ENCODE results near the gene QRFPR. TPM values are rescaled to one million over a fixed set of nuclear protein-coding genes. Genes with fewer than 3 reads are reported as not detected.
"Not testable (repeated sequence)": the region's sequence is repeated elsewhere in the genome, so short reads cannot be mapped to it uniquely, and the experiment has no call there.

The QRFPR gene
- total RNA-seq: 0.52 TPM

DNA sequence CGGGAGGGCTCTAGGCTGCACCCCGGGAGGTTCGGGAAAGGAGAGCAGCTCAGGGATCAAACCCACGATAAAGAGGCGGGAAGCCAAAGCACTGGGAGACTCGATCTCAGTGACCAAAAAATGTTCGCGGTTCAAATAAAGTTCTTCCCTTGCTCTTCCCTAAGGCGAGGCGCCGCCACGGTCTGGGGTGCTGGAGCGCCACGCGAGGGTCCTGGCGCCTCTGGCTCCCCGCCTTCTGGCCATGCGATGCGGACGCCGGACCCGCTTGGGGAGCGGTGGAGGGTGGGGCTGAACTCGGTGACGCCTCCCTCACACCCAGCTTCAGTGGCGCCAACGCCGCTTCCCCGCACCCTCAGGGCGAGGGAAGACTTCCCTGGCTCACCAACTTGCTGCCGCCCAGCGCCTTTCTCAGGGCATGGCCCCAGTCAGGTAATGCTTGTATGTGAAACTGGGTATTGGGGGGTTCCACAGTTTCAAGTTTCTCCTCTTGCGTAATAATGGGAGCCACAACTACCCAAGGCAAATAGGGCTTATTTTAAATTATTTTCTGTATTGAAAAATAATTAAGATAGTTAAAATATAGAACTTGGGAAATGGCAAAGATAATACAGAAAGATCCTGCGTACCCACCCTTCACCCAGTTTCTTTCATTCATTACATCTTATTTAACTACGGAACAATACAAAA lies at the start of gene QRFPR:
QRFPR (minus strand) TSS at position 243 of the 687 bp plus-strand sequence. CDS start 371 bp downstream, outside the sequence.
- H3K4me3 ChIP-seq (ENCODE audit: low read length in 3 of 3): peak within 1 kb of the TSS in 2 of 3 donors; percentile 10 to 27

GRCh38 chr4:121428721-121429120 lies 47.9 kb upstream of the QRFPR start:
- Histone ChIP-seq H3K27ac (ENCODE audit: low read depth, low read length) (no peak overlapping the region), H3K4me1 (ENCODE audit: control insufficient read depth in 3 of 3, insufficient read depth in 3 of 3, low read length in 3 of 3) (no peaks in the 10 kb centered on the region), H3K9ac (ENCODE audit: low read depth in 1 of 3, low read length in 3 of 3) (no peak overlapping the region), H3K36me3 (ENCODE audit: control insufficient read depth in 3 of 3, insufficient read depth in 3 of 3, low read length in 3 of 3) (no peaks in the 10 kb centered on the region), H3K4me3 (ENCODE audit: low read length in 3 of 3) (no peak overlapping the region), H3K9me3 (ENCODE audit: control insufficient read depth in 3 of 3, low read length in 3 of 3) (no peaks in the 10 kb centered on the region), H3K27me3 (ENCODE audit: control insufficient read depth in 3 of 3, insufficient read depth in 3 of 3, low read length in 3 of 3) (no peaks in the 10 kb centered on the region)

More for the DNA sequence above, at the start of gene QRFPR:
- no peak within 1 kb of the TSS for H3K9ac ChIP-seq (ENCODE audit: low read depth in 1 of 3, low read length in 3 of 3)
- peaks cover 0 to 2% (median 0%) of the 10 kb centered on the region in 3 donors for H3K4me1 ChIP-seq (ENCODE audit: control insufficient read depth in 3 of 3, insufficient read depth in 3 of 3, low read length in 3 of 3)
- H3K9me3 ChIP-seq (ENCODE audit: control insufficient read depth in 3 of 3, low read length in 3 of 3): no peaks in the 10 kb centered on the region
- H3K36me3 ChIP-seq (ENCODE audit: control insufficient read depth in 3 of 3, insufficient read depth in 3 of 3, low read length in 3 of 3): no peaks in the 10 kb centered on the region
- H3K27ac ChIP-seq (ENCODE audit: low read depth, low read length): no peak within 1 kb of the TSS
- peaks cover 10 to 18% (median 14%) of the 10 kb centered on the region in 3 donors for H3K27me3 ChIP-seq (ENCODE audit: control insufficient read depth in 3 of 3, insufficient read depth in 3 of 3, low read length in 3 of 3)

DNA sequence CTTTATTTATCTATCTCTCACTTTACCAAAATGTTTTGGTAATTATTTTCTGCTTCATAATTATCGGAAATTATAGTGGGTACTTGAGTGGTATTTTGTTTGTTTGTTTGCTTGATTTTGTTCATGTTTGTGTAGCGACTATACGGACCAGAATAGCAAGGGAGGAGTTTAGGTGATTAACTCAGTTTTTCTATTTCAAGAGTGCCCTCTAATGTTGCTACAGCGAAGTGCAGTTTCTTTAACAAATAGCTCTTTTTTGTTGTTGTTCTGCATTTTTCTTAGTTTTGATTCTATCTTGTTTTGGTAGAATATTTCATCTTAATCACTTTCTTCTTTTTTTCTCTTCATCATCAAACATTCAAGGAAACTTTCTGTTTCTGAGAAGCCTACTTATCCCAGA lies 40.8 kb upstream of the QRFPR start:
- Histone ChIP-seq H3K36me3 (ENCODE audit: control insufficient read depth in 3 of 3, insufficient read depth in 3 of 3, low read length in 3 of 3) (no peaks in the 10 kb centered on the region), H3K27ac (ENCODE audit: low read depth, low read length) (no peak overlapping the region), H3K4me1 (ENCODE audit: control insufficient read depth in 3 of 3, insufficient read depth in 3 of 3, low read length in 3 of 3) (no peaks in the 10 kb centered on the region), H3K9me3 (ENCODE audit: control insufficient read depth in 3 of 3, low read length in 3 of 3) (no peaks in the 10 kb centered on the region), H3K27me3 (ENCODE audit: control insufficient read depth in 3 of 3, insufficient read depth in 3 of 3, low read length in 3 of 3) (no peaks in the 10 kb centered on the region), H3K9ac (ENCODE audit: low read depth in 1 of 3, low read length in 3 of 3) (no peak overlapping the region), H3K4me3 (ENCODE audit: low read length in 3 of 3) (no peak overlapping the region)

DNA sequence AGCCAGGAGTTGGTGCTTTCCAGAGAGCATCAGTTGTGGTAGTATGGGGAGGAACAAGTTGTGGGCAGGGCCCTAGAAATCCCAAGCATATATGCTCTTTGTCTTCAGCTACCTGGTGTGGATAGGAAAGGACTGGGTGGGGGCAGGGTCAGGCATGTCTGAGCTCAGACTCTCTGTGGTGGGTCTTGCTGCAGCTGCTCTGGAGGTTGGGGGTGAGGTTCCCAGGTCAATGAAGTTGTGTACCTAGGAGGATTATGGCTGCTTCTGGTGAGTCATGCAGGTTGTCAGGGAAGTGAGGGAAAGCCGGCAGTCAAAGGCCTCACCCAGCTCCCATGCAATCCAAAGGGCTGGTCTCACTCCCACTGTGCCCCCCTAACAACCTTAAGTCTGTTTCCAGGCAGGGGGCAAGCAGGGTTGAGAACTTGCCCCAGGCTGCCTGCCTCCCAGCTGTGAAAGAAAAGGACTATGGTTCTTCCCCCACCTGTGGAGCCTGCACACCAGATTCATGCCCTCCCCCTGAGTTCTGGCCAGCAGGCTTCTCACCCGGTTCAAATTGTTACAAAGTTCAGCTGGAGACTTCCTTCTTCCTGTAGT lies 30.4 kb upstream of the QRFPR start:
- no peak overlapping the region for H3K9ac ChIP-seq (ENCODE audit: low read depth in 1 of 3, low read length in 3 of 3)
- H3K4me3 ChIP-seq (ENCODE audit: low read length in 3 of 3): no peak overlapping the region
- H3K4me1 ChIP-seq (ENCODE audit: control insufficient read depth in 3 of 3, insufficient read depth in 3 of 3, low read length in 3 of 3): no peaks in the 10 kb centered on the region
- H3K27ac ChIP-seq (ENCODE audit: low read depth, low read length): no peak overlapping the region
- H3K27me3 ChIP-seq (ENCODE audit: control insufficient read depth in 3 of 3, insufficient read depth in 3 of 3, low read length in 3 of 3): no peaks in the 10 kb centered on the region
- no peaks in the 10 kb centered on the region for H3K9me3 ChIP-seq (ENCODE audit: control insufficient read depth in 3 of 3, low read length in 3 of 3)
- no peaks in the 10 kb centered on the region for H3K36me3 ChIP-seq (ENCODE audit: control insufficient read depth in 3 of 3, insufficient read depth in 3 of 3, low read length in 3 of 3)

DNA sequence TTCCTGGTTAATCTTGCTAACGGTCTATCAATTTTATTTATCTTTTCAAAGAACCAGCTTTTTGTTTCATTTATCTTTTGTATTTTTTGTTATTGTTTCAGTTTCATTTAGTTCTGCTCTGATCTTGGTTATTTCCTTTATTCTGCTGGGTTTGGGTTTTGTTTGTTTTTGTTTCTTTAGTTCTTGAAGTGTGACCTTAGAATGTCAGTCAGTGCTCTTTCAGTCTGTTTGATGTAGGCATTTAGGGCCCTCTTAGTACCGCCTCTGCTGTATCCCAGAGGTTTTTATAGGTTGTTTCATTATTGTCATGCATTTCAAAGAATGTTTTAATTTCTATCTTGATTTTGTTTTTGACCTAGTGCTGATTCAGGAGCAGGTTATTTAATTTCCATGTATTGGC lies 27.7 kb upstream of the QRFPR start:
- not testable (repeated sequence) for H3K36me3 ChIP-seq (ENCODE audit: control insufficient read depth in 3 of 3, insufficient read depth in 3 of 3, low read length in 3 of 3); H3K27ac ChIP-seq (ENCODE audit: low read depth, low read length)

GRCh38 chr4:121400632-121401031 lies 19.8 kb upstream of the QRFPR start:
- H3K27ac ChIP-seq (ENCODE audit: low read depth, low read length): no peak overlapping the region
- no peaks in the 10 kb centered on the region for H3K9me3 ChIP-seq (ENCODE audit: control insufficient read depth in 3 of 3, low read length in 3 of 3)
- no peaks in the 10 kb centered on the region for H3K36me3 ChIP-seq (ENCODE audit: control insufficient read depth in 3 of 3, insufficient read depth in 3 of 3, low read length in 3 of 3)
- H3K4me1 ChIP-seq (ENCODE audit: control insufficient read depth in 3 of 3, insufficient read depth in 3 of 3, low read length in 3 of 3): no peaks in the 10 kb centered on the region
- no peaks in the 10 kb centered on the region for H3K27me3 ChIP-seq (ENCODE audit: control insufficient read depth in 3 of 3, insufficient read depth in 3 of 3, low read length in 3 of 3)
- H3K9ac ChIP-seq (ENCODE audit: low read depth in 1 of 3, low read length in 3 of 3): no peak overlapping the region
- no peak overlapping the region for H3K4me3 ChIP-seq (ENCODE audit: low read length in 3 of 3)

More for the DNA sequence above, 27.7 kb upstream of the QRFPR start:
- H3K9ac ChIP-seq (ENCODE audit: low read depth in 1 of 3, low read length in 3 of 3); H3K4me1 ChIP-seq (ENCODE audit: control insufficient read depth in 3 of 3, insufficient read depth in 3 of 3, low read length in 3 of 3); H3K9me3 ChIP-seq (ENCODE audit: control insufficient read depth in 3 of 3, low read length in 3 of 3); H3K27me3 ChIP-seq (ENCODE audit: control insufficient read depth in 3 of 3, insufficient read depth in 3 of 3, low read length in 3 of 3); H3K4me3 ChIP-seq (ENCODE audit: low read length in 3 of 3): not testable (repeated sequence)

DNA sequence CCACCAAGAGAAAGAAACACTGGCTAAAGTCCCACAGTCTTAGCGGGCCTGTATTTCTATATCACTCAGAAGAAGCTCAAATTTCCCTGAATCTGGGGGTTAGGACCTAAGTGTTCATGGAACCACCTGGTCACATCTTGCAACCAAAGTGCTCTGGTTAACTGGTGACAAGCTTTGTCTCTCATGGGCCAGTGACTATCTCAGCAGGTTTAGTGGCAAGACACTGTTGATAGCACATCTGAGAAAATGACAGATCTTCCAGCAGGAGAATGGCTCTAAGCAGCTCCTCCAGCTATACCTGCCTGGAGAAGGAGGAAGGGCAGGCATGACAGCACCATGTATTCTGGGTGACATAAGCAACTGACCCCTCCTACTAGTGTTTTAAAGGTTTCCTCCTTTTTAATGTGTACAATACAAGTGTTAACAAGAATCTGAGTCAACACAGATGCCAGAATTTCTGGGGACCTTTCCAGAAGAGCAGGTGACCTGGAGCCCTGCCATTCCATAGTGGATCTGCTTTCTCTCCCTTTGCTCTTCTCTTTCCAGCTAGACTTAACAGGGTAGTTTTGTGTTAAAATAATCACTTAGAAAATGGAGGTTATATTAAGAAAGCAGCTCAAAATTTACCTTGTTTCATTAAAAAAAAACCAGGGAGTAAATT lies 17.3 kb upstream of the QRFPR start:
- Histone ChIP-seq H3K27me3 (ENCODE audit: control insufficient read depth in 3 of 3, insufficient read depth in 3 of 3, low read length in 3 of 3) (no peaks in the 10 kb centered on the region), H3K4me1 (ENCODE audit: control insufficient read depth in 3 of 3, insufficient read depth in 3 of 3, low read length in 3 of 3) (no peaks in the 10 kb centered on the region), H3K27ac (ENCODE audit: low read depth, low read length) (no peak overlapping the region), H3K4me3 (ENCODE audit: low read length in 3 of 3) (no peak overlapping the region), H3K36me3 (ENCODE audit: control insufficient read depth in 3 of 3, insufficient read depth in 3 of 3, low read length in 3 of 3) (no peaks in the 10 kb centered on the region), H3K9ac (ENCODE audit: low read depth in 1 of 3, low read length in 3 of 3) (no peak overlapping the region), H3K9me3 (ENCODE audit: control insufficient read depth in 3 of 3, low read length in 3 of 3) (no peaks in the 10 kb centered on the region)

DNA sequence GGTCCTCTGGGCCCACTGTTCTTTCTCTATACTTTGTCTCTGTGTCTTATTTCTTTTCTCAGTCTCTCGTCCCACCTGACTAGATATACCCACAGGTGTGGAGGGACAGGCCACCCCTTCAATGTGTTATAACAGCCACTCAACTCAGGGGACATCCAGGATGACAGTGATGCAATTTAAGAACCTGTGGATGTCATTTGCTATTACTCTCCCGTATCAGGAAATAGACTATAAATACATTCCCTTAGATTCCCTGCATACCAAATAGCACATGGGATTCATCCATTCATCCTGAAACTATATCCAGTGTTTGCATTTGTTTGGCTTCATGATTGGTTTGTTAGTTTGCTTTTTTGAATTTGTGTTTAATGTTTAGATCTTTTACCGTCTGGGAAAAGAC lies 16.6 kb upstream of the QRFPR start:
- Histone ChIP-seq H3K9me3 (ENCODE audit: control insufficient read depth in 3 of 3, low read length in 3 of 3) (no peaks in the 10 kb centered on the region), H3K4me3 (ENCODE audit: low read length in 3 of 3) (no peak overlapping the region), H3K4me1 (ENCODE audit: control insufficient read depth in 3 of 3, insufficient read depth in 3 of 3, low read length in 3 of 3) (no peaks in the 10 kb centered on the region), H3K9ac (ENCODE audit: low read depth in 1 of 3, low read length in 3 of 3) (no peak overlapping the region), H3K36me3 (ENCODE audit: control insufficient read depth in 3 of 3, insufficient read depth in 3 of 3, low read length in 3 of 3) (no peaks in the 10 kb centered on the region), H3K27me3 (ENCODE audit: control insufficient read depth in 3 of 3, insufficient read depth in 3 of 3, low read length in 3 of 3) (no peaks in the 10 kb centered on the region), H3K27ac (ENCODE audit: low read depth, low read length) (no peak overlapping the region)

GRCh38 chr4:121392426-121393086 lies 11.7 kb upstream of the QRFPR start:
- Histone ChIP-seq H3K27me3 (ENCODE audit: control insufficient read depth in 3 of 3, insufficient read depth in 3 of 3, low read length in 3 of 3) (no peaks in the 10 kb centered on the region), H3K9me3 (ENCODE audit: control insufficient read depth in 3 of 3, low read length in 3 of 3) (peaks cover 0 to 2% (median 0%) of the 10 kb centered on the region in 3 donors), H3K27ac (ENCODE audit: low read depth, low read length) (no peak overlapping the region)

GRCh38 chr4:121390335-121390734 lies 9.5 kb upstream of the QRFPR start:
- H3K27me3 ChIP-seq (ENCODE audit: control insufficient read depth in 3 of 3, insufficient read depth in 3 of 3, low read length in 3 of 3): no peaks in the 10 kb centered on the region
- no peaks in the 10 kb centered on the region for H3K36me3 ChIP-seq (ENCODE audit: control insufficient read depth in 3 of 3, insufficient read depth in 3 of 3, low read length in 3 of 3)
- H3K9me3 ChIP-seq (ENCODE audit: control insufficient read depth in 3 of 3, low read length in 3 of 3): peaks cover 0 to 2% (median 0%) of the 10 kb centered on the region in 3 donors
- H3K27ac ChIP-seq (ENCODE audit: low read depth, low read length): no peak overlapping the region
- H3K9ac ChIP-seq (ENCODE audit: low read depth in 1 of 3, low read length in 3 of 3): no peak overlapping the region
- H3K4me3 ChIP-seq (ENCODE audit: low read length in 3 of 3): no peak overlapping the region
- no peaks in the 10 kb centered on the region for H3K4me1 ChIP-seq (ENCODE audit: control insufficient read depth in 3 of 3, insufficient read depth in 3 of 3, low read length in 3 of 3)

More at GRCh38 chr4:121392426-121393086, 11.7 kb upstream of the QRFPR start:
- Histone ChIP-seq H3K4me3 (ENCODE audit: low read length in 3 of 3) (no peak overlapping the region), H3K9ac (ENCODE audit: low read depth in 1 of 3, low read length in 3 of 3) (no peak overlapping the region), H3K4me1 (ENCODE audit: control insufficient read depth in 3 of 3, insufficient read depth in 3 of 3, low read length in 3 of 3) (no peaks in the 10 kb centered on the region), H3K36me3 (ENCODE audit: control insufficient read depth in 3 of 3, insufficient read depth in 3 of 3, low read length in 3 of 3) (no peaks in the 10 kb centered on the region)
